ENCODE data around the gene SMIM35.

Gene SMIM35

DNA sequence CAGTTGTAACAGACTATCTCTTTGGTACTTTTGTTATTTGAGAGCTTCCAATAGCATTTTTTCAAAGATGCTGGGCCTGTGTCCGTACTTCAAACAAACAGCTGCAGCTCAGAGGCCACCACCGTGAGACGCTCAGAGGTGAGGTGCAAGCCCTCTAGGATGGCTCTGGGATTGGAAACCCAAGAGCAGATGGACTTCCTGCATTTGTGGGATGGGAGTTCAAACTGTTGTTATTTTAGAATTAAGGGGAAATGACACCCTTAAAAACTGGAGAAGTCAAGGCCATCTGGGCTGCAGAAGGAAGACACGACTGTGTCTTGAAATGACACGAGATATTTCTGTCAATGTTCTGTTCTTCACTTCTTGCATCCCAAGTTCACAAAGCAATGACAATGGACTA, 109.7 kb downstream of the SMIM35 start:
- Histone ChIP-seq H3K4me1 (no peaks in the 10 kb centered on the region), H3K4me3 (ENCODE audit: low read depth, low read length) (no peak overlapping the region), H3K36me3 (ENCODE audit: control insufficient read depth, insufficient read depth, low read length) (no peaks in the 10 kb centered on the region), H3K27ac (no peak overlapping the region), H3K9ac (no peak overlapping the region), H3K27me3 (ENCODE audit: control insufficient read depth, insufficient read depth, low read length) (no peaks in the 10 kb centered on the region), H3K4me2 (ENCODE audit: low read length) (no peak overlapping the region), H3K9me3 (ENCODE audit: control insufficient read depth, low read length) (no peaks in the 10 kb centered on the region), H2AFZ (no peak overlapping the region), H3K79me2 (no peaks in the 10 kb centered on the region)
- TF ChIP-seq, protein P1, sequence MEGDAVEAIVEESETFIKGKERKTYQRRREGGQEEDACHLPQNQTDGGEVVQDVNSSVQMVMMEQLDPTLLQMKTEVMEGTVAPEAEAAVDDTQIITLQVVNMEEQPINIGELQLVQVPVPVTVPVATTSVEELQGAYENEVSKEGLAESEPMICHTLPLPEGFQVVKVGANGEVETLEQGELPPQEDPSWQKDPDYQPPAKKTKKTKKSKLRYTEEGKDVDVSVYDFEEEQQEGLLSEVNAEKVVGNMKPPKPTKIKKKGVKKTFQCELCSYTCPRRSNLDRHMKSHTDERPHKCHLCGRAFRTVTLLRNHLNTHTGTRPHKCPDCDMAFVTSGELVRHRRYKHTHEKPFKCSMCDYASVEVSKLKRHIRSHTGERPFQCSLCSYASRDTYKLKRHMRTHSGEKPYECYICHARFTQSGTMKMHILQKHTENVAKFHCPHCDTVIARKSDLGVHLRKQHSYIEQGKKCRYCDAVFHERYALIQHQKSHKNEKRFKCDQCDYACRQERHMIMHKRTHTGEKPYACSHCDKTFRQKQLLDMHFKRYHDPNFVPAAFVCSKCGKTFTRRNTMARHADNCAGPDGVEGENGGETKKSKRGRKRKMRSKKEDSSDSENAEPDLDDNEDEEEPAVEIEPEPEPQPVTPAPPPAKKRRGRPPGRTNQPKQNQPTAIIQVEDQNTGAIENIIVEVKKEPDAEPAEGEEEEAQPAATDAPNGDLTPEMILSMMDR (IDR thresholded peaks at IDR 0.05): no peak

DNA sequence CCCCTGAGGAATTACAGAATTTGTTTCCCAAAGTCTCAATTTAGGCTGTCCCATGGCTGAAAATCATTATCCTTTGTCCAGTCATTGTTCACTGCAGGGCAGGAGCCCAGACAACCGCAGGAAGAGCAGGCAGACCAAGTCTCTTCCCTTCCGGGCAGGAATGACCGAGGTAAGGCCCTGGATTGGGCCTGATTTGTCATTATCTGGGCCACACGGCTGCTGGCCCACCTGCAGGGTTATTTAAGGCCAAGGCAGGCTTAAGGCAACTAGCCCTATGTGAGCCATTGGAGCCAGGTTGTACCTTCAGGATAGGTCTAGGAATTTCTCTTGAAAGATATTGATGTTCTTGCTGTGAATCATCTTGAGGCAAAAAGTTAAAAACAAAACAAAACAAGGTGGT, 110.3 kb downstream of the SMIM35 start:
- Histone ChIP-seq H3K27me3 (ENCODE audit: control insufficient read depth, insufficient read depth, low read length) (no peaks in the 10 kb centered on the region), H2AFZ (no peak overlapping the region), H3K27ac (no peak overlapping the region), H3K4me3 (ENCODE audit: low read depth, low read length) (no peak overlapping the region), H3K9me3 (ENCODE audit: control insufficient read depth, low read length) (no peaks in the 10 kb centered on the region), H3K36me3 (ENCODE audit: control insufficient read depth, insufficient read depth, low read length) (no peaks in the 10 kb centered on the region), H3K79me2 (no peaks in the 10 kb centered on the region), H3K4me2 (ENCODE audit: low read length) (no peak overlapping the region), H3K4me1 (no peaks in the 10 kb centered on the region), H3K9ac (no peak overlapping the region)
- TF ChIP-seq, protein P1 (IDR thresholded peaks at IDR 0.05): no peak

DNA sequence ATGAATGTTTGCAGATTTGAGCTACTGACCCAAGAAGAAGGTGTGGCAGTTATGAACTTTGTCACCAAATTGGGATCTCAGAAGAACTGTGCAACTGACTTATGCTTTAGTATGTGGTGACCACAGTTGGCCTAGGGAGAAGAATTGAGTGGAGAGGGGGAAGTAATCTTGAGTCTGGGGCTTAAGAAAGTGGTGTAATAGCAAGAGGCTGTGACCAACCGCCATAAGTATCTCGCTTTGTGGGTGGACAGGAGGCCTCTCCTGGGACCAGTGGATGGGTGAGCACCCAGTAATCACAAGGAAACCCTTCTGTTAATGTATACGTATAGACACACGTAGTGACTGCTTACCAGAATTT, 113.3 kb downstream of the SMIM35 start:
- no peak overlapping the region for H2AFZ ChIP-seq
- no peak overlapping the region for H3K4me2 ChIP-seq (ENCODE audit: low read length)
- H3K4me3 ChIP-seq (ENCODE audit: low read depth, low read length): no peak overlapping the region
- H3K4me1 ChIP-seq: no peaks in the 10 kb centered on the region
- H3K36me3 ChIP-seq (ENCODE audit: control insufficient read depth, insufficient read depth, low read length): no peaks in the 10 kb centered on the region
- no peaks in the 10 kb centered on the region for H3K9me3 ChIP-seq (ENCODE audit: control insufficient read depth, low read length)
- TF ChIP-seq, protein P1 (IDR thresholded peaks at IDR 0.05): no peak
- H3K79me2 ChIP-seq: no peaks in the 10 kb centered on the region
- H3K27me3 ChIP-seq (ENCODE audit: control insufficient read depth, insufficient read depth, low read length): no peaks in the 10 kb centered on the region
- no peak overlapping the region for H3K27ac ChIP-seq
- H3K9ac ChIP-seq: no peak overlapping the region

DNA sequence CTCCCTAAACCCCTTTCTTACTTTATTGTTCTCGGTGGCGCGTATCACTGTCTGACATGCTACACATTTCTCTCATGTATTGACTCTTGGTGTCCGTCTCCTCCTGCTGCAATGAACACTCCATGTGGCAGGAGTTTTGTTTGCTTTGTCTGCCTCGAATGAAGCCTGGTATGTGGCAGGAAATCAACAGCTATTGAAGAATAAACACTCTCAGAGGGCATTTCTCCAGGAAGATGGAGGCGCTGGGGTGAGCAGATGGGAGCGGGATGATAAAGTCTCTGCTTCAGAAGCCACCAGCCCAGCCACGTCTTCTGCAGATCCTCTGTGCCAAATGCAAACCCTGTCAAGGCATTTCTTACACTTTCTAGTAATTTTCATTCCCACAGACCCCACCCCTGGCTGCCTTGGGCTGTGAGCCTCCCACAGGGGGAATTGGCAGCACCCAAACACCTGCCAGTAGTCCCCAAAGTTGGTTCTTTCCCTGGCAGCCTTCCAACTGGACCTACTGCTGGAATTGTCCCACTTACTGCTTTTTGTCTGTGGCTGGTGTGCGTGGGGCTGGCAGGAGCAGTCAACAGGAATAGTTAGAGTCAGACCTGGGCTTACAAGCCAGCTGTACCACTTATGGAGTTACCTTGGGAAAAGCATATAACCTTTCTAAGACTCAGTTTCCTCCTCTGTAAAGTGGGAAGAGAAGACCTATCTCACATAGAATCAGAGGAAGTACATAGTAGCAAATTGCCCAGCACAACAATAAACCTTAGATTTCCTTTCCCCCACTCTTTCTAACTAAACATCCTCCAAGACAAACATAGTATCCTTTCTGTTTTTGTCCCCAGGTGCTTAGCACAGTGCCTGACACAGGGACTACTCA, 113.9 kb downstream of the SMIM35 start:
- no peaks in the 10 kb centered on the region for H3K36me3 ChIP-seq (ENCODE audit: control insufficient read depth, insufficient read depth, low read length)
- no peak overlapping the region for H3K4me2 ChIP-seq (ENCODE audit: low read length)
- no peaks in the 10 kb centered on the region for H3K9me3 ChIP-seq (ENCODE audit: control insufficient read depth, low read length)
- no peak overlapping the region for H3K9ac ChIP-seq
- H3K4me1 ChIP-seq: no peaks in the 10 kb centered on the region
- H3K79me2 ChIP-seq: no peaks in the 10 kb centered on the region
- no peak overlapping the region for H2AFZ ChIP-seq
- H3K27me3 ChIP-seq (ENCODE audit: control insufficient read depth, insufficient read depth, low read length): no peaks in the 10 kb centered on the region
- no peak overlapping the region for H3K4me3 ChIP-seq (ENCODE audit: low read depth, low read length)
- TF ChIP-seq, protein P1 (IDR thresholded peaks at IDR 0.05): no peak
- no peak overlapping the region for H3K27ac ChIP-seq

DNA sequence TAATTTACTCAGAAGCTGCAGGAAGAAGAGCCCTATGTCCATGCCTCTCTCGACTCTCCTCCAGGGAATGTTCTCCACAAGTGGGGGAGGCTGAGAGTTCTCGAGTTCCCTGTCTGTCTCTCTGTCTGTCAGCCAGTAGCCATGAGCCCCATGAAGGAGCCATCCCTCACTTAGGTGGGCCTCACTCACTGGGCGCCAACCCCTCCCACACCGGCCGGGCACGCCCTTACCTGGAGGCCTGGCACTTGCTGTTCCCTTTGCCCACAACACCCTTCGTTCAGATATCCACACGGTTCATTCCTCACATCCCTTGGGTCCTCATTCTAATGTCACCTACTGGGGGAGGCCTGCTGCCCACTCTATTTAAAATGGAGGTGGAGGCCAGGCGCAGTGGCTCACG, 114.7 kb downstream of the SMIM35 start:
- Histone ChIP-seq H3K9ac (no peak overlapping the region), H3K79me2 (no peaks in the 10 kb centered on the region), H3K4me1 (no peaks in the 10 kb centered on the region), H3K27me3 (ENCODE audit: control insufficient read depth, insufficient read depth, low read length) (no peaks in the 10 kb centered on the region), H3K9me3 (ENCODE audit: control insufficient read depth, low read length) (no peaks in the 10 kb centered on the region), H3K36me3 (ENCODE audit: control insufficient read depth, insufficient read depth, low read length) (no peaks in the 10 kb centered on the region), H3K4me2 (ENCODE audit: low read length) (no peak overlapping the region), H3K4me3 (ENCODE audit: low read depth, low read length) (no peak overlapping the region), H2AFZ (no peak overlapping the region), H3K27ac (no peak overlapping the region)
- TF ChIP-seq, protein P1 (IDR thresholded peaks at IDR 0.05): no peak

Data from parathyroid adenoma (tissue), 2 donors.